DND-41 (cell line): ENCODE measurements around the gene PCDH9.

Source experiments
- ATAC-seq: fragments of 200-7000 bp; cut with Tn5 transposase; 3 replicates; pipeline ENCODE4 v1.9.1; 2021; ENCODE audit warnings: low read depth; ENCODE audit not compliant: insufficient read depth
- DNase-seq: peaks from one replicate; pipeline ENCODE4 v3.0.0-alpha.2; 2020
- H2AFZ ChIP-seq: 2 replicates; pipeline ENCODE4 v1.6.0; 2012; ENCODE audit warnings: low read depth, low read length
- H3K27ac ChIP-seq: 2 replicates; pipeline ENCODE4 v1.5.1; 2012; ENCODE audit warnings: low read length, inconsistent platforms
- H3K27me3 ChIP-seq: fragments of 200-600 bp; sonication (generic); 2 replicates; pipeline ENCODE4 v1.6.0; 2012; ENCODE audit warnings: low read length, mild to moderate bottlenecking, inconsistent platforms; ENCODE audit not compliant: insufficient read depth, poor library complexity
- H3K36me3 ChIP-seq: 2 replicates; pipeline ENCODE4 v1.5.1; 2012; ENCODE audit warnings: low read length, inconsistent platforms; ENCODE audit not compliant: insufficient read depth
- H3K4me1 ChIP-seq: 2 replicates; pipeline ENCODE4 v1.5.1; 2012; ENCODE audit warnings: mild to moderate bottlenecking, low read length; ENCODE audit not compliant: insufficient read depth
- H3K4me2 ChIP-seq: 2 replicates; pipeline ENCODE4 v1.6.0; 2012; ENCODE audit warnings: mild to moderate bottlenecking, moderate library complexity, low read length, inconsistent platforms; ENCODE audit not compliant: insufficient read depth
- H3K4me3 ChIP-seq, 2 experiments: fragments of 200-600 bp in 1 of 2; shearing (Covaris generic) in 1 of 2; 2 replicates each; pipeline ENCODE4 v1.5.1; 2012 to 2016; ENCODE audit warnings: inconsistent platforms in 2 of 2, low read length in 2 of 2, mild to moderate bottlenecking in 2 of 2, low read depth in 1 of 2, moderate library complexity in 1 of 2
- H3K79me2 ChIP-seq: 2 replicates; pipeline ENCODE4 v1.6.0; 2012; ENCODE audit warnings: low read length, inconsistent platforms; ENCODE audit not compliant: insufficient read depth
- H3K9ac ChIP-seq: 2 replicates; pipeline ENCODE4 v1.6.0; 2012; ENCODE audit warnings: low read depth, mild to moderate bottlenecking, inconsistent platforms, low read length, moderate library complexity
- H3K9me3 ChIP-seq: 2 replicates; pipeline ENCODE4 v1.5.1; 2012; ENCODE audit warnings: low read length, moderate library complexity, mild to moderate bottlenecking, inconsistent platforms; ENCODE audit not compliant: insufficient read depth, severe bottlenecking
- H4K20me1 ChIP-seq: 2 replicates; pipeline ENCODE4 v1.6.0; 2012; ENCODE audit warnings: low read length; ENCODE audit not compliant: insufficient read depth
- EZH2 ChIP-seq: IDR thresholded peaks from 3 replicates; pipeline ENCODE4 v1.6.1; 2012; ENCODE audit warnings: borderline replicate concordance, low read depth, mild to moderate bottlenecking, moderate library complexity, low read length, inconsistent platforms; ENCODE audit not compliant: severe bottlenecking
- TF ChIP-seq, protein P1 (sequence below): IDR thresholded peaks from 2 replicates; pipeline ENCODE4 v1.5.1; 2012; ENCODE audit warnings: borderline replicate concordance, low read length, moderate library complexity, mild to moderate bottlenecking; ENCODE audit not compliant: poor library complexity, severe bottlenecking; ENCODE audit errors: extremely low read depth

PCDH9 gene

DNA sequence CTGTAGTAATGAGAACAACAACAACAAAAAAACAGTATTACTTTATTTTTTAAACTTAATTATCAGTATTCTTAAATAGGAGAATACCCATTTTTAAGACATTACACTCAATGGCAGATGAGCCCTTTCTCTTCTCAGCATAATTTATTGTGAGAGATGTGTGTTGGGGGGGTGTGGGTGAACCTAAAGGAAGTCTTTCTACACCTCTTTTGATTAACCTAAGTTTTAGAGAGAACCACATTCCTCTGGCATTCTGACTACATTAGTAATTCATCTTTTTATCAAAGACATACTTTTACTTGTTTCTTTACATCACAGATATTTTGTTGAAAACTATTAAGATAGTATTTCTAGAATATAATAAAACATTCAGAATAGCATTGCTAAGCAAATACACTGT is 890.9 kb downstream of the PCDH9 start:
- no peak for ATAC-seq
- no peak overlapping the region for H3K4me3 ChIP-seq
- no peaks in the 10 kb centered on the region for H3K27me3 ChIP-seq
- no peak overlapping the region for H3K27ac ChIP-seq
- TF ChIP-seq EZH2 = no peak
- TF ChIP-seq, protein P1, sequence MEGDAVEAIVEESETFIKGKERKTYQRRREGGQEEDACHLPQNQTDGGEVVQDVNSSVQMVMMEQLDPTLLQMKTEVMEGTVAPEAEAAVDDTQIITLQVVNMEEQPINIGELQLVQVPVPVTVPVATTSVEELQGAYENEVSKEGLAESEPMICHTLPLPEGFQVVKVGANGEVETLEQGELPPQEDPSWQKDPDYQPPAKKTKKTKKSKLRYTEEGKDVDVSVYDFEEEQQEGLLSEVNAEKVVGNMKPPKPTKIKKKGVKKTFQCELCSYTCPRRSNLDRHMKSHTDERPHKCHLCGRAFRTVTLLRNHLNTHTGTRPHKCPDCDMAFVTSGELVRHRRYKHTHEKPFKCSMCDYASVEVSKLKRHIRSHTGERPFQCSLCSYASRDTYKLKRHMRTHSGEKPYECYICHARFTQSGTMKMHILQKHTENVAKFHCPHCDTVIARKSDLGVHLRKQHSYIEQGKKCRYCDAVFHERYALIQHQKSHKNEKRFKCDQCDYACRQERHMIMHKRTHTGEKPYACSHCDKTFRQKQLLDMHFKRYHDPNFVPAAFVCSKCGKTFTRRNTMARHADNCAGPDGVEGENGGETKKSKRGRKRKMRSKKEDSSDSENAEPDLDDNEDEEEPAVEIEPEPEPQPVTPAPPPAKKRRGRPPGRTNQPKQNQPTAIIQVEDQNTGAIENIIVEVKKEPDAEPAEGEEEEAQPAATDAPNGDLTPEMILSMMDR = no peak
- H3K36me3 ChIP-seq = no peaks in the 10 kb centered on the region
- H3K9me3 ChIP-seq = no peaks in the 10 kb centered on the region
- H2AFZ ChIP-seq = no peak overlapping the region
- H4K20me1 ChIP-seq = no peaks in the 10 kb centered on the region
- no peaks in the 10 kb centered on the region for H3K4me1 ChIP-seq
- DNase-seq = no peak
- H3K4me2 ChIP-seq = no peak overlapping the region
- no peaks in the 10 kb centered on the region for H3K79me2 ChIP-seq
- H3K9ac ChIP-seq = no peak overlapping the region

DNA sequence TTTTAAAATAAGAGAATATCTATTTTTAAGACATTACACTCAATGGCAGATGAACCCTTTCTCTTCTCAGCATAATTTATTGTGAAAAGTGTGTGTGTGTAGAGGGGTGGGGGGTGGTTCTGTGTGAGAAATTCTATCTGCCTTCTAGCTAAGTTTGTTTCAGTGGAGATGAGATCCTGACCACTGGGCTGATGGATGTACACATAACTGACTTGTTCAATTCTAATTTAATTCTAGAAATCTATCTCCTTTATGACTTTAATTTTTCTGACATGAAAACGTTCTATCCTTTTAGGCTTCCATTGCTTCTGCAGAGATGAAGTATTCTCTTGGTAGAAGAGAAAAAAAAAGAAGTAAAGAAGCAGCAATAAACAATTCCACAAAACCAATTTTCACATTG is 891.6 kb downstream of the PCDH9 start:
- Histone ChIP-seq H3K4me1 (no peaks in the 10 kb centered on the region), H2AFZ (no peak overlapping the region), H3K9ac (no peak overlapping the region), H3K4me3 (no peak overlapping the region), H3K27ac (no peak overlapping the region), H4K20me1 (no peaks in the 10 kb centered on the region), H3K36me3 (no peaks in the 10 kb centered on the region), H3K79me2 (no peaks in the 10 kb centered on the region), H3K9me3 (no peaks in the 10 kb centered on the region), H3K4me2 (no peak overlapping the region), H3K27me3 (no peaks in the 10 kb centered on the region)
- no peak for ATAC-seq
- no peak for TF ChIP-seq EZH2
- TF ChIP-seq, protein P1 = no peak
- no peak for DNase-seq

DNA sequence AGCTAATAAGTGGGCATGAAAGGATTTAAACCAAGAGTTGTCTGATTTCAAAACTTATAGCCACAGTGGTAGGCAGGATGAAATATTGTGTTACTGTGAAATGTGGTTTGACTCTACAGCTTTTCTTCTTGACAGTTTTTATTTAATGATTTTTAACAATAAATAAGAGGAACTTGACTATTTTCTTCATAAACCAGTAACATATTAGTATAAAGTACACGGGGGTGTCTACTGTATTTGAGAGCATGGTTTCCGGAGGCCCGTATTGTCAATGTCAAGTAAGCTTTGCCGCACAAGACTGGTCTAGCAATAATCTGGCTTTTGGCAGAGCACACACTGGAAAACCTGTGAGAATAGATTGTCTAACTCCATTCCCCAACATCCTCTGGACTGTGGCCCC is 894.5 kb downstream of the PCDH9 start:
- no peak overlapping the region for H3K4me3 ChIP-seq
- ATAC-seq = no peak

More for the DNA sequence above, 894.5 kb downstream of the PCDH9 start:
- no peaks in the 10 kb centered on the region for H3K4me1 ChIP-seq
- H2AFZ ChIP-seq = no peak overlapping the region
- no peak overlapping the region for H3K4me2 ChIP-seq
- no peaks in the 10 kb centered on the region for H3K27me3 ChIP-seq
- H3K9ac ChIP-seq = no peak overlapping the region
- TF ChIP-seq EZH2 = no peak
- TF ChIP-seq, protein P1 = no peak
- H3K79me2 ChIP-seq = no peaks in the 10 kb centered on the region
- H3K9me3 ChIP-seq = no peaks in the 10 kb centered on the region
- no peaks in the 10 kb centered on the region for H4K20me1 ChIP-seq
- H3K27ac ChIP-seq = no peak overlapping the region
- no peaks in the 10 kb centered on the region for H3K36me3 ChIP-seq
- no peak for DNase-seq
